NCI-H526 (cell line): Measurements from ENCODE around the gene HRC.
"Not testable (repeated sequence)": the region's sequence is repeated elsewhere in the genome, so short reads cannot be mapped to it uniquely, and the experiment has no call there.

Experiments used
- DNase-seq, 2 experiments: peaks; one replicate each; lab custom pipeline; 2025; lab: John Stamatoyannopoulos, UW

The HRC gene

DNA sequence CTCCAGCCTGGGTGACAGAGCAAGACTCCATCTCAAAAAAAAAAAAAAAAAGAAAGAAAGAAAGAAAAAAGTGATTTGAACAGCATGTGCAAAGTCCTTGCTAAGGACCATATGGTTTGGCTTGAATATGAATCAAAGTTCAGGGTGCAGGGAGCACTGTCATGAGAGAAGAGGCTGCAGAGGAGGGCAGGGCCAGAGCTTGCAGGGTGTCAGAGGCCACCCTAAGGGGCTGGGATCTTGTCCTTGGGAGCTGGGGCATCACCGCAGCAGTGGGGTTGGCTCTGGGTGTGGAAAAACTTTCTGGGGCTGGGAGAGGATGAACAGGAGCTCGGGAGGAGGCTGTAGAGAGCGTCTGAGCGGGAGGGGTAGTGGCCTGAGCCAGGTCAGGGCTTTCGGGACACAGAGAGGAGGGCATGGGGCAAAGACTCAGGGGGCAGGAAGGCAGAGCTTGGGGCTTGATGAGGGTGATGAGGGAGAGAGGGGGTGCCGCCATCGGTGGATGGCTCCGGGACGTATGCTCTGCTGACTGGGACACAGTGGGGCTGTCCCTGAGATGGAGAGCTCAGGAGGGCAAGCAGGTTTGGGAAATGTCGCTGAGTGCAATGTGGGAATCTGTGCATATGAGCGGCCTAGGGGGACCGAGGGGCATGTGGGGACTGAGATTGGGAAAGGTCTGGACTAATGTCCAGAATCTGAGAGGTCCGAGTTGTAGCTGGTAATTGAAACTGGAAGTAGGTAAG lies 5.4 kb upstream of the HRC start:
- DNase-seq, result no peak

DNA sequence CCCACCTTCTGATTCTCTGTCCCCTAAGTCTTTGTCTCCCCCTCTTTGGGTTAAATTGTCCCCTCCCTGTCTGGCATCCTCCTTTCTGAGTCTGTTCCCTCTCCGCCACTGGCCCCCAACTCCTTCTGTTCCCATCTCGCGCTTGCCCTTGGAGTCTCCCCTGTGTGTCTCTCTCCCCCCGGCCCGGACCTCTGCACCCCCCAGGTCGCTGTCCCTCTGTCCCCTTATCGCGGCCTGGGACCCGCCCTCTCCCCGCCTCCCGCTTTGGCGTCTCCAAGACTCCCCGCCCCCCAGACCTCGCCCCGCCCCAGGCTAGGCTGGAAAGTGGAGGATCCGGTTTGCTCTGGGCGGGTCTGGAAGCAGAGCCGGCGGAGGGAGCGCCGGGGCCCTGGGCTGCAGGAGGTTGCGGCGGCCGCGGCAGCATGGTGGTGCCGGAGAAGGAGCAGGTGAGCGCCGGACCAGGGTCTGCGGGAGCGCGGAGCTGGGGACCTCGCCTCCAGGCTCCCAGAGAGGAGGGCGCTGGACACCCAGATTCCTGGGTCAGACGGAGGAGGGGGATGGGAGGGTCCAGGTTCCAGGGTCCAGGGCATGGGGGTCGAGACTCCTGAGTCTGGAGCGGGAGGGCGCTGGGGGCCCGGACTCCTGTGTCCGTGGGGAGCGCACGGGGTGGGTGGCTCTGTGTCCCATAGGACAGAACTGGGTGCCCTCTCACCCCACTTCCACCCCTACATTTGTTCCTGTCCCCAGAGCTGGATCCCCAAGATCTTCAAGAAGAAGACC lies 2.4 kb upstream of the HRC start, which contains the start of gene TRPM4:
TSS of gene TRPM4 (plus strand) at position 348 of the 780 bp plus-strand sequence. CDS start at position 423, 75 bp downstream.
- DNase-seq, result peak; percentile 68 to 95

DNA sequence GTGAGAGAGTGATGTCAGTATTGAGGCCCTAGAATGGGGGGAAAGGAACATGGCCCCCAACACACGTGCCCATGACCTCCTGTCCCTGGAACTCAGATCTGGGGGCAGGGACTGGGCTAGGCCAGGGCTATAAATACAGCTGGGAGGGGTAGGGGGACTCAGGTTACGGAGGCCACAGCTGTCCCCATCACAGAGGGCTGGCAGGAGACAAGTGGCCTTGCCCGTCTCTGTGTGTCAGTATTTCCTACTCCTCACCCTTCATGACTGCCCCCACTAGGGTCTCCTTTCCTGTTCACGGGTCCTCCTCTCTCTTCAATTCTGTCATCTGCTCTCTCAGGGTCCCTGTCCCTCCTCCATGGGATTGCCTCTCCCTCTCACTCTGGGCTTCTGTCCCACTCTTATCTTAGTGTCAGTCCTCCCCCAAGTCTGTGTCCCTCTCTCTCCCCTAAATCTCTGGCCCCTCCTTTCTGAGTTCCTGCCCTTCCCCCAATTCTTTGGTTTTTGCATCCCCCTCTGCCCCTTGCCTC lies 687 bp upstream of the HRC start:
- no peak for DNase-seq

DNA sequence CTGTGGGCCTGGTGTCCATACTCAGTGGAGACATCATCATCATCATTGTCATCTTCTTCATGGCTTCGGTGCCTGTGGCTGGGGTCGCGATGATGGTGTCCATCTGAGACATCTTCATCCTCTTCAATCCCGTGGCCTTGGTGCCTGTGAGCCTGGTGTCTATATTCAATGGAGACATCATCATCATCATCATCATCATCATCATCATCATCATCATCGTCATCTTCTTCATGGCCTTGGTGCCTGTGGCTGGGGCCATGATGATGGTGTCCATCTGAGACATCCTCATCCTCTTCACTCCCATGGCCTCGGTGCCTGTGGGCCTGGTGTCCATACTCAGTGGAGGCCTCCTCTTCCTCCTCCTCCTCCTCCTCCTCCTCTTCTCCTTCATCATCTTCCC lies 917 bp downstream of the HRC start:
- no peak for DNase-seq

DNA sequence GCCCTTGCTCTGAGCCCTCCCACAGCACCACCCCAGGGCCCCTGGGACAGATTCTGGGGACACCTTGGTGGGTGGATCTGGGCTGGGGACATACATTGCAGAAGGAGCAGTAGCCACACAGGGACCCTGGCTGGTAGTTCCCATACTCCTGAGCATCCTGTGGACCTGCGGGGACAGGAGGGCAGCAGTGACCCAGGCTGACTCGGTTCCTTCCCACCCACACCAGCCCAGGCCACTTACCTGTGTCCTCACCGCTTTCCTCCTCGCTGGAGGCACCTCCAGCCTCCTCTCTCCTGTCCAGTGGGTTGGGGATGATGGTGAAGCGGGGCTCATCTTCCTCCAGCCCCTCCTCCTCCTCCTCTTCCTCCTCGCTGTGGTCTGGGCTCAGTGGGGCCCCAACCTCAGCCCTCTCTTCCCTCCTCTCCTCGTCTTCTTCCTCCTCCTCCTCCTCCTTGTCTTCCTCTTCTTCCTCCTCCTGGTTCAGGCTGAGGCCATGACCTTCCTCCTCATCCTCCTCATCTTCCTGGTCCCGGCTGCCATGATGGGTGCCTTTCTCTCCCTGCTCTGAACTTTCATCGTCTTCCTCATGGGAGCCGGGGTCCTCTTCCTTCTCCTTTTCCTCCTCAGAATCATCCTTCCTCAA lies 1.9 kb downstream of the HRC start:
- DNase-seq, result no peak

DNA sequence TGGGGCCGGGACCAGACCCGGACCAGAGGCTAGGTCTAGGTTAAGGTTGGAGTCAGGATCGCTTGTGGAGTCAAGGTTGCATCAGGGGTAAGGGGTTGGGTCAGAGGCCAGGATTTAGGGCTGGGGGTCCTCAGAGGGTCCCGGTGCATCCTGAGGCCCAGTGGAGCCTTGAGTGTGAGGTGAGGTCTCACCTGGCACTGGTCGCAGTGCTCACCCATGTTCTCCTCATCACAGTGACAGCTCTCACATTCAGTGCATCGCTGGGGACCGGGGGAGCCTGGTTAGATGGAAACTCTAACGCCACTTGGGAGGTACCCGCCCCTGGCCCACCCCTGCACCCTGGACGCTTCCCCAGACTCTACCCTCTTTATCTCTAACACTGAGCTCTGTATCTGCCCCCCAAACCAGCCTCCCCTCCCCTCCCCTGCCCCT lies 3.1 kb downstream of the HRC start:
- no peak for DNase-seq

DNA sequence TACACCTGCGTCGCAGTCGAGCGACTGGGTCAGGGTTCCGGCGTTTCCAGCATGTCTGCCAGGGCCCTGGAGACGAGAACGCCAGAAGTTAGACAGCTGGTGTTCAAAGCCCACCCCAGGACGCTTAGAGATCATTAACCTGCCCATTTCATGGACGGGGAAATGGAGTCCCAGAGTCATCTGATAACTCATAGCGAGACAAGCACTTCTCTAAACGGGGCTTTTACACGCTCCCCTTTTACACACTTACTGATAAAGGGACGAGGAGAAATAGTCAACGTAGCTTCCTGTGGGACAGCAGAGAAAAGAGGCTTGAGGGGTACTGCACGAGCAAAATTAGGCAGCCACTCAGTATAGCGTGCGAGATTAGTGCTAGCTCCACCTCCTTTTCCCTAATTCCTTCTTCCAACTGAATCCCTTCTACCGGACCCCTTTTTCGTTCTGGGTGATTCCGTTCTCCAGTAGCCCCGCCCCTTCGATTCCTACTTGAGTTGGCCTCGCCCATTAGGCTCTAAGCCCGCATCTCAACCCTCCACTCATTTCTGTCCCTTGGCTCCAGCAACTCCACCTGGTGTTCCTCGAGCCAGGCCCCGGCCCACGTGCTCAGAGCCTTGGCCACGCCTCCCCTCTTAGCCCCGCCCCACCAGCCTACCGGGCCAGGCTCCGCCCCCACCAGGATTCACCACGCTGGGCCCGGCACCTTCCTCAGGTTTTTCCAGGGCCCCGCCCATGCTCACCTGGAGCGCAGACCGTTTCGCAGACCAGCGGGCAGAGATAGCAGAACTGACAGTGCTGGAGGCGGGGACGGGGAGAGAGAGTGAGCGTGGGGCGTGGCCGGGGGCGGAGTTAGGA lies 3.7 kb downstream of the HRC start:
- peak; percentile 93 to 99 for DNase-seq

DNA sequence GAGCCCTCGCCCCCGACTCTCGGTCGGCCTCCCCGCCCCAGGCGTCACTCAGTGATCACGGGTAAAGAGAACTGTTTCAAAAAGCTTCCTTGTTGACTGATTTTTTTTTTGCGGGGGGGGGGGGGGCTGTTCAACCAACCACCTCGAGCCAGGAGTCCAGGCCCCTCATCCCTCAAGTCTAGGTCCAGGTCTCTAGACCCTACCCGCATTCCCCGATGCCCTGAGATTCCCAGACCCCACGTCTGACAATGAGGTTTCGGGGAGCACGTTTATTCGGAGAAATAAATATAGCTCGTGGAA lies 4.3 kb downstream of the HRC start:
- DNase-seq, result peak in 1 of 2 experiments; percentile 21

DNA sequence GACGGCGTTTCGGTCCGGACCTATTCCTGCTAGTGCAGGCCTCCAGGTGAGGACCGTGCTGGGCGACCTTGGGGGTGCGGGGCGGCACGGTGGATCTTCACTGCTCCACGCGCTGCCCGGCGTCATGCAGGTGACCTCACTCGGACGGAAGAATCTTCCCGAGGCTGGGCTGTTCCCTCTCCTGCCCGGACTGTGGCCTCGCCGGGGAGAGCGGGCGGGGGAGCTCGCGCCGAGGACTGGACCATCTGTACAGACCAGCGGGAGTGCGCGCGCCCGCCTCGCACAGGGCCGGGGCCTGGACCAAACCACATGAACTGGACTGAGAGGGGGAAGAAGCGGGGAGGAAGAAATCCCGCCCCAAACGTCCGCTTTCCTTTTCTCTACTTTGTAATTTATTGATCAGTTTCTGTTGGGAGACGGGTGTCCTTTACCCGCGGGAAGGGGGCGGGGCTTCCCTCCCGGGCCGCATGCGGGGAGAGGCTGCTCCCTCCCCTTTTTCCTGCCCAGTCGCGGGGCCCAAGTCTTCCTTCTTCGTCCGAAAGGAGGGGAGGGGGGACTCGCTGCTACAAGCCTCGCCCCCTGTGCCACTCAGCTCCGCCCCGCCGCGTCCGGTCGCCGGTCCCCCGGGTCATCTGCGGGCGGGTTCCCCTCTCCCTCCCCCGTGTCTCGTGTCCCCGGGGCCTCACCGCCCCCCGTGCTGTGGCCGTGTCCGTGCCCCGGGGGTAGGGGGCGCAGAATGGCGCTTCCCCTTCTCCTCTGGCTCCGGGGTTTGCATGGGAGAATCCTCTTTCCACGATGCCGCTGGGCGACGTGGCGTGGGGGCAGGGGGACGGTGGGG lies 4.9 kb downstream of the HRC start:
- peak; percentile 71 to 94 for DNase-seq

DNA sequence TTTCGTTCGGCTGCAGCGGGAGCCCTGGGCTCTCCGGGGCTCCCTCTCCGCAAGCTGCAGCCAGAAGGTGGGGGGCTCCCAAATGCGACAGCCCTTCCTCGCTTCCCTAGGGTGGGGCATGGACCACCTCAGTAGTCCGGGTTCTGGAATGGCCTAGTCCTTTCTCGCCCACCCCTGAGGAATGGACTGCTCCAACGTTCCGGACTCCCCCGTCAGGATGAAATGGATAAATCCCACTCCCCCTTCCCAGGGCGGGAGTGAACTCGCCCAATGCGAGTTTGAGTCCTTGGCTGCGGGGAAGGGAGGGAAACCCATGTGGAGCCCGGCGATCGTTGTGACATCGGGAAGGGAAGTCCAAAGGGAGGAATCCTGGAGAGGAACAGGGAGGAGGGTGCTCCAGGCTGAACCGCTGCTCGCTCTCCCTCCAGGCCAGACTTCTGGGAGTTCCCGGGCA lies 5.5 kb downstream of the HRC start:
- DNase-seq, result peak; percentile 81 to 92

DNA sequence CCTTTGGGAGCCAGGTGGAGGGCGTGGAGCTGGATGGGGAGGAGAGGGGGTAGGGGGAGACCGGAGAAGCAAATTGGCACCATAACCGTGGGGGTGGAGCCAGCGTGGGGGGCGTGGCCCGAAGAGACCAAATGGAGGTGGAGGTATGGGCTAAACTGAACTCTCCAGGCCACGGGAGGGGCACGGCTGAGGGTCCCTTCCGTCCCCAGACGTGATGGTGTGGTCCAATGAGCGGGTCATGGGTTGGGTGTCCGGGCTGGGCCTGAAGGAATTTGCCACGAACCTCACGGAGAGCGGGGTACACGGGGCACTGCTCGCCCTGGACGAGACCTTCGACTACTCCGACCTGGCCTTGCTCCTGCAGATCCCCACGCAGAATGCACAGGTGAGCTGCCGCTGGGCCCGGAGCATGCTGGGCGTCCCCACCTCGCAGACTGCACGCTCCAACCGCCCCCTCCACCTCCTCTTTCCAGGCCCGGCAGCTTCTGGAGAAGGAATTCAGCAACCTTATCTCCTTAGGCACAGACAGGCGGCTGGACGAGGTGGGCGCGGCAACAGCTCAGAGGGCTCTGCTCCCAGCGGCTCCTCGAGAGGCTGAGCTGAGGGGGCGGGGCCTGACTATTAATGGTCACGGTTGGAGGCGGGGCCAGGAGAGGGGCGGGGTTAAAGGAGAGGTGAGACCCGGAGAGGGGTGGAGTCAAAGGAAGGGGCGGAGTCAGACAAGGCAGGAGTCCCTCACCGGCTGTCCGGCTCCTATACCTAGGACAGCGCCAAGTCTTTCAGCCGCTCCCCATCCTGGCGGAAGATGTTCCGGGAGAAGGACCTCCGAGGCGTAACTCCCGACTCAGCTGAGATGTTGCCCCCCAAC lies 6.2 kb downstream of the HRC start:
- DNase-seq, result peak; percentile 86 to 97

DNA sequence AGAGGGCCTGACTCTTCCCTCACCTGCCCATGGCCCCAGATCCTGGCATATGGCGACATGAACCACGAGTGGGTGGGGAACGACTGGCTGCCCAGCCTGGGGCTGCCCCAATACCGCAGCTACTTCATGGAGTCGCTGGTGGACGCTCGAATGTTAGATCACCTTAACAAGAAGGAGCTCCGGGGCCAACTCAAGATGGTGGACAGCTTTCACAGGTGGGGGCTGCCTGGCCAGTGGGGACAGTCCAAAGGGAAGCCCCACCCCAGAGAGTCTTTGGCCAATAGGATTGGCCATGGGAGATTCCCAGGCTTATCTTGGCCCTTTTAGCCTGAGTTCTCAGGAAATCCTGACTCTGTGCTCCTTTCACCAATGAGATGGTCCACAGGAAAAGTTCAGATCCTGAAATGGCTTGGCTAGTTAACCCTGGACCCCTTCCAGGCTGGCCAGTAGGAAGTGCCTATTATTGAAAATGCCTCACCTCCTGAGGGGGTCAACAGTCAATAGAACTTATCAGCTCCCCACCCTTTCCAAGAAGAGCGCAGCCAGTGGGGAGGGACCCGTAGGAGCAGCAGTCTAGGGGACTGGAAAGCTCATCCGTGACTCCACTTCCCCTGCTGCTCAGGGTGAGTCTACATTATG lies 7.0 kb downstream of the HRC start:
- DNase-seq, result no peak

DNA sequence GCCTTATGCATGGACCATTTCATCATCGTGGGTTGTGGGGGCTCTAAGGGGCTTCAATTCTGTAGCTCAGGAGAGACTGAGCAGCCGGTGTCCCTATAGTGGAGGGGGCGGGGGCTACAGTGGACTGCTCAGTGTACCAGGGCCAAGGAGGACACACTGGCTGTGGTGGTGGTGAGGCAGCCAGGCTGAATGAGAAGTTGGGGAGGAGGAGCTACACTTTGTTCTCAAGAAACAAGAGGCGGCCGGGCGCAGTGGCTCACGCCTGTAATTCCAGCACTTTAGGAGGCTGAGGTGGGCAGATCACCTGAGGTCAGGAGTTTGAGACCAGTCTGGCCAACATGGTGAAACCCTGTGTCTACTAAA lies 8.8 kb downstream of the HRC start:
- not testable (repeated sequence) for DNase-seq

DNA sequence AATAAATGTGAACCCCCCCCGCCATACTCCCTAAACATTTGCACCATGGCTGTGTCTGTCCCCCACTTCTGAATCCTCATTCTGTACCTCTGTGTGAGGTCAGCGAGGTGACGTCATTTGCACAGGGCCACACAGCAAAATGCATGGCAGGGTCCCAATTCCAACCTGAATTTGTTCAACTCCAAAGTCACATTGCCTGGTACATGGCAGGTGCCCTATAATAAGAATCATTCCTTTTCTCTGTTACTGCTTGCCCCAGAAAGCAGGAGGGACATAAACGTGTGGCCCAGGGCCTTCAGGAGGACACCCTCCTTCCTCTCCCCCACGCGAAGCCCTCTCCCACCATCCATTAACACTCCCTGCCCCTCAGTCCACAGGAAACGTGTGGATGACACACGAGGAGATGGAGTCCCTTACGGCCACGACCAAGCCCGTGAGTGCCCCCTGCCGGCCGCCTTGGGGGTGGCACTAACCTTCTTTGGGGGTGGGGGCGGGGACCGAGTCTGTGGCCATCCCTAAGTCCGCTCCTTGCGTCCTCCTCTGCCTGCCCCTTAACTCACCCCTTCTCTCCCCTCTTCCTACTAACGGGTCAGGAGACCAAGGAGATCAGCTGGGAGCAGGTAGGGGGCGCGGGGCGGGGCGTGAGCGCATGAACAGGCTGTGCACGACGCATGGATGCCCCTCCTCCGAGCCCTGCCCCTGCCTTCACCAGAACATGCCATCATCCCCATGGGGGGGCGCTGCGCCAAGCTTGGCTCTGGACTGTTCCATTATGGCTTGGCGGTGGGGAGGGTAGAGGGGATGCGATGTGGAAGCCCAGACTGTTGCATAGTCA lies 9.4 kb downstream of the HRC start:
- peak; percentile 57 to 86 for DNase-seq

DNA sequence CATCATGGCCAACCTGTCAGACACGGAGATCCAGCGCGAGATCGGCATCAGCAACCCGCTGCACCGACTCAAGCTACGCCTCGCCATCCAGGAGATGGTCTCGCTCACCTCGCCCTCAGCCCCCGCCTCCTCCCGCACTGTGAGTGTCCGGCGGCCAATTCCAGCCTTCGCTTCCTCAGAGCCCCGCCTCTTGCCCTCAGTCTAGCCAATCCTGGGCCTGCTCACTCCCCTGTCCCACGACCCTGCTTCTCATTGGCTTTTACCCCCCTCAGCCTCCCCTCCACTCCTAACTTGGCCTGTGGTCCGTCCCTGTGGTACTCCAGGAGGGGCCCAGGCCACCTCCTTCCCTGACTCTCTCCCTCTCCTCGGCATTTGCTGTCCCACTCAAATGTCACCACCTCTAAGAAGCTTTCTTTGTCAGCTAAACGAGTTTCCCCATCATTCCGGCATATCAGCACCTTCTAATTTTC lies 12.3 kb downstream of the HRC start:
- peak; percentile 89 to 97 for DNase-seq

DNA sequence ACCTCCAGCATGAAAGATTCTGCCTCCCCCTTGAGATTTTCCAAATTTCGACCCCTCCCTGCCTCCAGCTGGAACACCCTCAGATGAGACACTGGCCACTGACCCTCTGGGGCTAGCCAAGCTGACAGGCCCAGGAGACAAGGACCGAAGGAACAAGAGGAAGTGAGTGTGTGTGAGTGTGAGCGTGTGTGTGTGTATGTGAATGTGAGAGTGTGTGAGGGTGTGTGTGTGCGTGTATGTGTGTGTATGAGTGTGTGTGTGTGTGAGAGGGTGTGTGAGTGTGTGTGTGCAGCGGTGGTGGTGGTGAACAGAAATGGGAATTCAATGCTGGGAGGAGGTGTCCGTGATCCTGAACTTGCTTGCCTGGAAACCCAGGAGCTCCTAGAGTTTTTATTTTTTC lies 13.8 kb downstream of the HRC start:
- DNase-seq, result no peak

DNA sequence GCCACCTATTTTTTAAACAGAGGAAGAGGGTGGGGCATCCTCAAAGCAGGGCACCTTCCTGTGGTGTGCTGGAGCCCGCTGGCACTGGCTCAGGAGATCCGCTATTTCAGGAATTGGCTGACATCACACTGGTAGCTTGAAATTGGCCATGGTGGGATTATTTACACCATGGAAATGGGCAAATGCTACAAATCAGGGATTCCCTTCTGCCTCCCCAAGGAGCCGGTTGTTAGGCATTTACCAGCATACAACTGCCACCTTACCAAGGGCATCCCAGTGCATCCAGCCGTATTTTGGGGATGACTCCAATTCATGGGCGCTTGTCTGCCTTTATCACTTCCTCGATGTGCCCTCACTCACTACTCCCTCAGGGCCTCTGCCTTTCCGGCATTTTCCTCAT lies 14.2 kb downstream of the HRC start:
- no peak for DNase-seq

DNA sequence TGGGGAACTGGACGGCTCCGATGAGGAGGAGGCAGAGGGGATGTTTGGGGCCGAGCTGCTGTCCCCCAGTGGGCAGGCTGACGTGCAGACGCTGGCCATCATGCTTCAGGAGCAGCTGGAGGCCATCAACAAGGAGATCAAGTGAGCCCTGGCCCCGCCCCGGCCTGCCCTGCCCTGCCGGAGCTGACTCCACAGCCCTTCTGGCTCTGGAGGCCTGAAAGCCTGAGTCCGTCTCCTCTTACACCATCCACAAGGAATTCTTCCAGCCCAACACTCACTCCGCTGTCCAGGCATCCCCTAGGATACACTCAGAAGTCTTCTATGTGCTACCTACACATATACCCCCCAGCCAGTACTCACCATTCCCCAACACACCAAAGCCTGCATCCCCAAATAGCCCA lies 18.4 kb downstream of the HRC start:
- no peak for DNase-seq
